ENCODE data around the gene OR14A16. TPM values are rescaled to one million over a fixed set of nuclear protein-coding genes. Genes with fewer than 3 reads are reported as not detected.

The OR14A16 gene
- total and polyA plus RNA-seq, 3 donors from 2014 or later, result 0.62 TPM; not detected in 2

DNA sequence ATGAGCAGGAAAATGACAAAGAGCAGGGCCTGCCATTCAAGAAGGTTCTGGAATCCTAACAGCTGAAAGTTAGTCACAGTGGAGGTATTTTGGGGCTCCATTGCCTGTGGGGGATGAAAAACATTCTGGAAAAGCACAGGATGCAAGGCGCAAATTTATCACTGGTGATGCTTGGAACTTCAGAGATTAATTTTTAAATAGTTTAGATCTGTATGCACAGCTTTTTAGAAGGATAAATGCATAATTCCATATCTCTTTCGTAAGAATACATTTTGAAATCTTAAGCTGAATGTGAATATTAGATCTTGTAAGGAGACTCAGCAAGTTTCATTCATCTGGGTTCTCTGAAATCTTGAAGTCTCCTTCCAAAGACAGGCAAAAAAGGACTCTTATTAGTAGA is 17.9 kb upstream of the OR14A16 start, which contains the start of gene OR11L1:
OR11L1 (minus strand) TSS at position 101 of the 400 bp plus-strand sequence; CDS start at position 101, 0 bp downstream.
- intact Hi-C loops (cut with DNase I; ENCODE audit: low total_unique reads), result no loop called here

GRCh38 chr1:247840818-247841217 is 16.9 kb upstream of the OR14A16 start:
- no peaks in the 10 kb centered on the region for H3K9me3 ChIP-seq
- intact Hi-C loops (cut with DNase I; ENCODE audit: low total_unique reads), result no loop called here
- no peak overlapping the region for H3K27ac ChIP-seq
- no peaks in the 10 kb centered on the region for H3K4me1 ChIP-seq
- no peak for DNase-seq
- H3K27me3 ChIP-seq, result no peaks in the 10 kb centered on the region
- WGBS, 2 donors, result 90 to 96% methylated on average over 2 of the region's 2 CpGs
- no peaks in the 10 kb centered on the region for H3K36me3 ChIP-seq (ENCODE audit: low read depth, missing control alignments)
- H3K4me3 ChIP-seq, result no peak overlapping the region
- TF ChIP-seq POLR2A (IDR thresholded peaks at IDR 0.05) (no peak), CTCF (IDR thresholded peaks at IDR 0.05) (no peak)

More for the DNA sequence above, 17.9 kb upstream of the OR14A16 start, which contains the start of gene OR11L1:
- H3K27ac ChIP-seq, result no peak within 1 kb of the TSS
- no peaks in the 10 kb centered on the region for H3K9me3 ChIP-seq
- no peaks in the 10 kb centered on the region for H3K27me3 ChIP-seq
- H3K4me1 ChIP-seq, result no peaks in the 10 kb centered on the region
- 93 to 95% methylated on average over 2 of the region's 2 CpGs for WGBS, 2 donors
- no peak for DNase-seq
- no peak for TF ChIP-seq CTCF (IDR thresholded peaks at IDR 0.05)
- no peak for TF ChIP-seq POLR2A (IDR thresholded peaks at IDR 0.05)
- no peaks in the 10 kb centered on the region for H3K36me3 ChIP-seq (ENCODE audit: low read depth, missing control alignments)
- H3K4me3 ChIP-seq, result no peak within 1 kb of the TSS

DNA sequence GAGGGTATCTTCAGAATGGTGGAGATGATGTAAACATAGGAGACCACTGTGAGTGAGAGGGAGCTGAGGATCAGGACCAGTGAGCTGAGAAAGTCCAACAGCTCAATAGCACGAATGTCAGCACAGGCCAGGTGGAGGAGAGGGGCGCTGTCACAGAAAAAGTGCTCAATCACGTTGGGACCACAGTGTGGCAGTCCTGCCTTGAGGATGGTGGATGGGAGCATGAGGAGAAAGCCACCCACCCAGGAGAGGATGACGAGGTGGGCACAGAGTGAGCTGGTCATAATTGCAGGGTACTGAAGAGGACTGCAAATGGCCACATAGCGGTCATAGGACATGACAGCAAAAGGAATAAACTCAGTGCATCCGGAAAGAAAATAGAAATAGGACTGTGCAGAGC is 9.7 kb upstream of the OR14A16 start:
- no peak for DNase-seq
- TF ChIP-seq POLR2A (IDR thresholded peaks at IDR 0.05), result no peak
- TF ChIP-seq CTCF (IDR thresholded peaks at IDR 0.05), result no peak
- Histone ChIP-seq H3K27ac (no peak overlapping the region), H3K27me3 (no peaks in the 10 kb centered on the region), H3K4me1 (no peaks in the 10 kb centered on the region), H3K4me3 (no peak overlapping the region), H3K36me3 (ENCODE audit: low read depth, missing control alignments) (no peaks in the 10 kb centered on the region), H3K9me3 (no peaks in the 10 kb centered on the region)
- intact Hi-C loops (cut with DNase I; ENCODE audit: low total_unique reads), result no loop called here
- WGBS, 2 donors, result 67 to 74% methylated on average over 6 of the region's 6 CpGs

- WGBS, 2 donors, result 0% methylated on average over 1 of the region's 1 CpG
- intact Hi-C loops (cut with DNase I; ENCODE audit: low total_unique reads), result no loop called here
These were observed 5.7 kb upstream of the OR14A16 start for GRCh38 chr1:247829656-247830055.

More at GRCh38 chr1:247829656-247830055, 5.7 kb upstream of the OR14A16 start:
- Histone ChIP-seq H3K4me3 (no peak overlapping the region), H3K27me3 (no peaks in the 10 kb centered on the region), H3K36me3 (ENCODE audit: low read depth, missing control alignments) (no peaks in the 10 kb centered on the region), H3K27ac (no peak overlapping the region), H3K9me3 (no peaks in the 10 kb centered on the region), H3K4me1 (no peaks in the 10 kb centered on the region)
- DNase-seq, result no peak
- TF ChIP-seq CTCF (IDR thresholded peaks at IDR 0.05) (no peak), POLR2A (IDR thresholded peaks at IDR 0.05) (no peak)
